Stomach (tissue), 4 donors: ENCODE measurements around the gene SPATA3.

Source experiments
- CTCF ChIP-seq, 7 experiments: fragments of 450-650 bp in 4 of 7; fragments of 200-600 bp in 3 of 7; sonication (generic) in 3 of 7; IDR thresholded peaks; one replicate each; pipeline ENCODE4 v1.5.1; 2016 to 2019; ENCODE audit warnings: antibody characterized with exemption in 7 of 7, control low read depth in 2 of 7, mild to moderate bottlenecking in 1 of 7
- POLR2A ChIP-seq, 4 donors: fragments of 450-650 bp; IDR thresholded peaks; one replicate each; pipeline ENCODE4 v1.6.1; 2016; ENCODE audit warnings: antibody characterized with exemption in 4 of 4, control low read depth in 2 of 4, mild to moderate bottlenecking in 1 of 4, moderate library complexity in 1 of 4

- TF ChIP-seq CTCF (IDR thresholded peaks at IDR 0.05), result peak in 5 of 7 experiments; percentile 67 to 95 (median 87)
- no peak for TF ChIP-seq POLR2A (IDR thresholded peaks at IDR 0.05)
These were observed 8.5 kb upstream of the SPATA3 start for GRCh38 chr2:230987137-230988020.
